Mesendoderm (in vitro differentiated cells): ENCODE results near the gene OTOG.

Experiments
- DNase-seq: peaks from one replicate; pipeline ENCODE4 v3.0.0; 2013
- H2AK5ac ChIP-seq: 2 replicates; pipeline ENCODE4 v1.6.1; 2013; ENCODE audit warnings: low read length, inconsistent platforms
- H2BK120ac ChIP-seq: 2 replicates; pipeline ENCODE4 v1.6.1; 2013; ENCODE audit warnings: low read depth, mild to moderate bottlenecking, low read length, moderate library complexity, mixed read lengths
- H2BK15ac ChIP-seq: replicated peaks from 2 replicates; pipeline ENCODE4 v1.6.1; 2013; ENCODE audit warnings: low read depth, mild to moderate bottlenecking, moderate library complexity
- H2BK5ac ChIP-seq: 2 replicates; pipeline ENCODE4 v1.6.1; 2013; ENCODE audit warnings: low read length, inconsistent platforms
- H3K18ac ChIP-seq: 2 replicates; pipeline ENCODE4 v1.6.1; 2013; ENCODE audit warnings: mild to moderate bottlenecking, low read length, mixed read lengths
- H3K23ac ChIP-seq: one replicate; pipeline ENCODE4 v1.6.1; 2013; ENCODE audit warnings: low read length
- H3K27ac ChIP-seq: 2 replicates; pipeline ENCODE4 v1.5.1; 2013; ENCODE audit warnings: low read depth, mild to moderate bottlenecking, inconsistent platforms, low read length, moderate library complexity
- H3K27me3 ChIP-seq: 2 replicates; pipeline ENCODE4 v1.6.1; 2013; ENCODE audit warnings: low read length, control low read depth, mild to moderate bottlenecking, inconsistent platforms; ENCODE audit not compliant: insufficient read depth, poor library complexity
- H3K36me3 ChIP-seq: 2 replicates; pipeline ENCODE4 v1.6.1; 2013; ENCODE audit warnings: low read length, inconsistent platforms; ENCODE audit not compliant: control insufficient read depth, insufficient read depth
- H3K4ac ChIP-seq: one replicate; pipeline ENCODE4 v1.6.1; 2013; ENCODE audit warnings: low read depth, mild to moderate bottlenecking, low read length, moderate library complexity
- H3K4me1 ChIP-seq: 2 replicates; pipeline ENCODE4 v1.6.1; 2013; ENCODE audit warnings: low read depth, low read length, inconsistent platforms; ENCODE audit not compliant: control insufficient read depth
- H3K4me2 ChIP-seq: 2 replicates; pipeline ENCODE4 v1.6.1; 2013; ENCODE audit warnings: low read length
- H3K4me3 ChIP-seq: 2 replicates; pipeline ENCODE4 v1.5.1; 2013; ENCODE audit warnings: mild to moderate bottlenecking, low read length
- H3K56ac ChIP-seq: one replicate; pipeline ENCODE4 v1.6.1; 2013; ENCODE audit warnings: low read length
- H3K79me1 ChIP-seq: 2 replicates; pipeline ENCODE4 v1.6.1; 2013; ENCODE audit warnings: low read length, inconsistent platforms
- H3K79me2 ChIP-seq: 2 replicates; pipeline ENCODE4 v1.6.1; 2013; ENCODE audit warnings: mild to moderate bottlenecking, low read length; ENCODE audit not compliant: control insufficient read depth, insufficient read depth
- H3K9ac ChIP-seq: 2 replicates; pipeline ENCODE4 v1.6.1; 2013; ENCODE audit warnings: low read length, inconsistent platforms
- H4K5ac ChIP-seq: one replicate; pipeline ENCODE4 v1.6.1; 2013; ENCODE audit warnings: low read length
- H4K8ac ChIP-seq: one replicate; pipeline ENCODE4 v1.6.1; 2013; ENCODE audit warnings: low read depth, mild to moderate bottlenecking, control low read depth, low read length, moderate library complexity
- WGBS: extraction: QIAGEN DNeasy Blood & Tissue Kit; methylation state at CpG from one replicate; pipeline ENCODE4 v1.1.7; 2013; ENCODE audit warnings: low lambda C conversion rate, missing lambda C conversion rate; ENCODE audit not compliant: insufficient coverage; ENCODE audit errors: extremely low coverage; 5-methylcytosine and 5-hydroxymethylcytosine counted together

OTOG gene

DNA sequence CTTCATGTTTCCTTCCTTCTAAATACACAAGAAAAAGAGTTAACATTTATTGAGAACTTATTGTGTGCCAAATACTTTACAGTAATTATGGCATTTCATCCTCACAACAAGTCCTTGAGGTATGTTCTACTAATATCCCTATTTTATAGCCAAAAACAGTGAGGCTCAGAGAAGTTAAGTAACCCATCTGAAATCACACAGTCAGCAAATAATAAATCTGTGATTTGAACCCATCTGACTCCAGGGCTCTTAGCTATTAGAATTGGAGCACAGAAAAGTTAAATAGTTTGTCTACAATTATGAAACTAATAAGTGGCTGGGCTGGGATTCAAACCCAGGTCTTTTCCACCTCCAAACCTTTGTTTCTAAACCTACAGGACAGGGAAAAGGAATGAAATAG is 135.8 kb downstream of the OTOG start:
- Histone ChIP-seq H3K4me1 (no peaks in the 10 kb centered on the region), H2BK5ac (no peak overlapping the region), H2AK5ac (no peak overlapping the region), H3K23ac (no peak overlapping the region), H2BK15ac (no peak overlapping the region), H3K79me2 (no peaks in the 10 kb centered on the region), H3K4me3 (no peak overlapping the region), H3K18ac (no peak overlapping the region), H3K56ac (no peak overlapping the region), H3K9ac (no peak overlapping the region), H4K5ac (no peak overlapping the region), H2BK120ac (no peak overlapping the region), H3K36me3 (no peaks in the 10 kb centered on the region), H3K27me3 (no peaks in the 10 kb centered on the region), H3K27ac (no peak overlapping the region), H3K4me2 (no peak overlapping the region), H3K79me1 (no peaks in the 10 kb centered on the region), H4K8ac (no peak overlapping the region), H3K4ac (no peak overlapping the region)
- DNase-seq, result no peak

GRCh38 chr11:17683377-17684161 is 136.5 kb downstream of the OTOG start:
- no peak overlapping the region for H3K23ac ChIP-seq
- no peaks in the 10 kb centered on the region for H3K27me3 ChIP-seq
- H3K79me2 ChIP-seq, result no peaks in the 10 kb centered on the region
- H3K4me1 ChIP-seq, result no peaks in the 10 kb centered on the region
- H3K36me3 ChIP-seq, result no peaks in the 10 kb centered on the region
- no peak overlapping the region for H3K4me3 ChIP-seq
- no peak overlapping the region for H2BK5ac ChIP-seq
- no peak overlapping the region for H3K18ac ChIP-seq
- peak; percentile 69 for DNase-seq
- H2BK120ac ChIP-seq, result no peak overlapping the region
- H2AK5ac ChIP-seq, result no peak overlapping the region
- H3K9ac ChIP-seq, result no peak overlapping the region
- H3K4me2 ChIP-seq, result no peak overlapping the region
- no peak overlapping the region for H4K5ac ChIP-seq
- H3K27ac ChIP-seq, result no peak overlapping the region
- no peak overlapping the region for H2BK15ac ChIP-seq
- no CpG with 5 or more reads among the region's 12 CpGs for WGBS
- no peaks in the 10 kb centered on the region for H3K79me1 ChIP-seq
- no peak overlapping the region for H4K8ac ChIP-seq
- H3K4ac ChIP-seq, result no peak overlapping the region
- no peak overlapping the region for H3K56ac ChIP-seq

DNA sequence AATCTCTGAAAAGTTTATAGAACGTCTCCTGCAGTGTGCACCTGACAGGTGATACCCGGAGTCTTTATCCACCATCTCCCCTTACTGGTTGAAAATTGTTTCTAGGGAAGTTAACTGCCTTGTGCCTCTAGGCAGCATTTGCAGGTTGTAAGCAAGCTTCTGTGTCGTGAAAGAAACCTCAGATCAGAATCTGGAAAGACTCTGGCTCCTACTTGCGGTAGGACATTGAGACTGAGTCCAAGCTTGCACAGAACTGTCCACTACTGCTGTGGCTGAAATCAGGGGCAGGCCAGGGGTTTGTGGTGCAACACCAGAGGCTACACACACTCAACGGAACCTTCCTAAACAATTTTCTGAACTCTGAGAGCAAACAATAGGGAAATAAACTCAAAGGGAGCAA is 137.5 kb downstream of the OTOG start:
- H3K27ac ChIP-seq, result no peak overlapping the region
- no peak overlapping the region for H3K56ac ChIP-seq
- no peak overlapping the region for H3K9ac ChIP-seq
- no peak overlapping the region for H3K18ac ChIP-seq
- H3K4me3 ChIP-seq, result no peak overlapping the region
- H3K4me1 ChIP-seq, result no peaks in the 10 kb centered on the region
- H3K36me3 ChIP-seq, result no peaks in the 10 kb centered on the region
- no CpG with 5 or more reads among the region's 5 CpGs for WGBS
- H4K5ac ChIP-seq, result no peak overlapping the region
- H3K79me1 ChIP-seq, result no peaks in the 10 kb centered on the region
- H3K79me2 ChIP-seq, result no peaks in the 10 kb centered on the region
- no peak overlapping the region for H4K8ac ChIP-seq
- no peak overlapping the region for H3K4ac ChIP-seq
- no peak overlapping the region for H2BK5ac ChIP-seq
- H2AK5ac ChIP-seq, result no peak overlapping the region
- no peak overlapping the region for H3K23ac ChIP-seq
- DNase-seq, result no peak
- H2BK15ac ChIP-seq, result no peak overlapping the region
- H3K4me2 ChIP-seq, result no peak overlapping the region
- H3K27me3 ChIP-seq, result no peaks in the 10 kb centered on the region
- no peak overlapping the region for H2BK120ac ChIP-seq

DNA sequence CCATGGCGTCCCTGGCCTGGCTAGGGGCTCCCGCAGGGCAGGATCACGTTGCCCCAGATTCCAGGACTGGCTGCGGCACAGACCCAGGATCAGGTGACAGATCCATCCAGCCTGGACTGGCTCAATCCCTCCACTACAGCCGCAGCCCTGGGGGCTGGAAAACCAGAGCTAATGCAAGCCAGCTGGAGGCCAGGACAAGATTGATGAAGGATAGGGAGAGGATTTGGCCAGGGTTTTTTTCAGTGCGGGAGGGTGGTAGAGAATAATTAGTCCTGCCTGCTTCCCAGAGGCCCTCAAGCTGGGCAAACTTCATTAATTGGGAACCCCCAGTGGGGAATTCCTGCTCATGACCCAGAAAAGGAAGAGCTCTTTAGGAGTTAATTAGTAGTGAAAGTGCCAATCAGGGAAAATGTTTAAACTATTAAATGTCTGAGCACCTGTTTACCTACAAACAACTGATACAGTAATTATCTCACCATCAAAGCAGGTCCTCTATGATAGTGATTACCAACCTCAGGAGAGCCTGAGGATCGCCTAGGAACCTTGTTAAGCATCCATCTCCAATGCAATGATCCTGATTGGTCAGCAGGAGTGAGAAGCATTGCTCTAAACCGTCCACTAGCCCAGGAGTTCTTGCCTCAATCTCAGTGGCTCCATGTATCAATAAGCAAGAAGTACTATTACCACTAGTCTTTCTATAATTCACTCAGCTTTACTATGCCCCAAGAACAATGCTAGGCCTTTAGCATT is 139.3 kb downstream of the OTOG start:
- H4K8ac ChIP-seq, result no peak overlapping the region
- no peak overlapping the region for H3K4me2 ChIP-seq
- H2BK5ac ChIP-seq, result no peak overlapping the region
- no peak overlapping the region for H4K5ac ChIP-seq
- DNase-seq, result peak; percentile 6
- H3K9ac ChIP-seq, result no peak overlapping the region
- no peak overlapping the region for H3K27ac ChIP-seq
- H3K4me3 ChIP-seq, result no peak overlapping the region
- no peak overlapping the region for H3K23ac ChIP-seq
- no peak overlapping the region for H3K18ac ChIP-seq
- H3K56ac ChIP-seq, result no peak overlapping the region
- whole genome bisulfite sequencing, result no CpG with 5 or more reads among the region's 8 CpGs
- H3K4ac ChIP-seq, result no peak overlapping the region
- no peaks in the 10 kb centered on the region for H3K79me1 ChIP-seq
- no peaks in the 10 kb centered on the region for H3K36me3 ChIP-seq
- H2BK120ac ChIP-seq, result no peak overlapping the region
- no peak overlapping the region for H2AK5ac ChIP-seq
- no peaks in the 10 kb centered on the region for H3K79me2 ChIP-seq
- H2BK15ac ChIP-seq, result no peak overlapping the region
- H3K27me3 ChIP-seq, result no peaks in the 10 kb centered on the region
- H3K4me1 ChIP-seq, result no peaks in the 10 kb centered on the region

DNA sequence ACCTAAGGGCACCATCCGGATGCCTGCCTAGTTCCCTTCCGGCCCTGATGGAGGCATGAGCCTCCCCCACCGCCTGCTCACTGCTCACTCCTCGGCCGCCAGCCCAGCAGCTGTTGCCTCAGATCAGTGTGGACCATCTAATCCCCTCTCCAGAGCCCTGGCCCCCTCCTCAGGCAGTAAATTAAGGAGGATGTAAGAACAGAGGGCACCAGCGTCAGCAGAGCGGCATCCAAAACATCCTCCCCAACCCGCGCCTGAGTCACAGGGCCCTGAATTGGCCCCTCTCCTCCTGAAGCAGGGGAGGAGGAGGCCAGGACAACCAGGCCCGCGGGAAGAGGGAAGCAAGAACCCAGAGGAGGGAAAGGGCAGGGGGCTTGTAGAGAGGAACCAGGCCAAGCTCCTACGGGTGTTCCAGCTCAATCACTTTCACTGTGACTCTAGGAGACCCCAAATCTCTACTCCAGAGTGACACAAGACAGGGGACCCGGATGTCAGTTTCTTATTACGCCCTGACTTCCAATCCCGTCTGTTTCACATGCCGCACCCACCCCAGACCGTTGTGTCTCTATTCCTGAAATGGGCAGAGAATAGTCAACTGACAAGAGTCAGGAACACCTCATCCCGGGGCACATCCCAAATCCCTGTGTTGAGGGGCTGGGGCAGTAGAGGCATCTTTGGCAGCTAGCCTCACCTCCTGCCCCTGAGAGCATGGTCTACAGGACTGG is 141.0 kb downstream of the OTOG start:
- no peak overlapping the region for H3K23ac ChIP-seq
- H3K4me1 ChIP-seq, result no peaks in the 10 kb centered on the region
- no peak overlapping the region for H3K27ac ChIP-seq
- H2BK120ac ChIP-seq, result no peak overlapping the region
- H3K79me2 ChIP-seq, result no peaks in the 10 kb centered on the region
- H2BK15ac ChIP-seq, result no peak overlapping the region
- no peak overlapping the region for H2BK5ac ChIP-seq
- DNase-seq, result no peak
- no peak overlapping the region for H3K4me3 ChIP-seq
- no peaks in the 10 kb centered on the region for H3K79me1 ChIP-seq
- H4K8ac ChIP-seq, result no peak overlapping the region
- no peak overlapping the region for H3K4me2 ChIP-seq
- H3K9ac ChIP-seq, result no peak overlapping the region
- H3K18ac ChIP-seq, result no peak overlapping the region
- H3K27me3 ChIP-seq, result no peaks in the 10 kb centered on the region
- no peak overlapping the region for H3K4ac ChIP-seq
- H3K56ac ChIP-seq, result no peak overlapping the region
- no peak overlapping the region for H4K5ac ChIP-seq
- WGBS, result no CpG with 5 or more reads among the region's 18 CpGs
- H2AK5ac ChIP-seq, result no peak overlapping the region
- no peaks in the 10 kb centered on the region for H3K36me3 ChIP-seq
